Astrocyte of the cerebellum (primary cell): ENCODE data around the gene DPYD.

ENCODE experiments used
- DNase-seq: peaks from one replicate; pipeline ENCODE4 v3.0.0-alpha.2; 2011; ENCODE audit warnings: low read depth
- H3K4me3 ChIP-seq: 2 replicates; pipeline ENCODE4 v1.5.1; 2011; ENCODE audit warnings: mild to moderate bottlenecking, low read depth, low read length, moderate library complexity
- CTCF ChIP-seq: IDR thresholded peaks from 2 replicates; pipeline ENCODE4 v1.5.1; 2012; ENCODE audit warnings: low read length, low read depth, moderate library complexity, mild to moderate bottlenecking; ENCODE audit errors: missing control alignments
- in situ Hi-C: cut with HindIII; loops from 2 replicates; pipeline ENCODE4 v1.10.0; 2017; ENCODE audit warnings: low sequenced_read_pairs

DPYD gene

DNA sequence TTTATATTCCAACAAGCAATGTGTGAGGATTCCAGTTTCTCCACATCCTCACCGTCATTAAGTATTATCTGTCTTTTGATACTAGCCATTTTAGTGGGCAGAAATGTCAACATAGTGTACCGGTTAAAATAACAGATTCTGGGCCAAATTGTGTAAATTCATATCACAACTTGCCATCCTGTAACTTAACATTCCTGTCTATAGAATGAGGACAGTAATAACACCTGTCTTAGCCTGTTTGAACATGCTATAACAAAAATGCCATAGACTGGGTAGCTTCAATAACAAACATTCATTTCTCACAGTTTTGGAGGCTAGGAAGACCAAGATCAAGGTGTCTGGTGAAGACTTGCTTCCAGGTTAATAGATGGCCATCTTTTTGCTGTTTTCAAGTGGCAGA lies 708.2 kb downstream of the DPYD start:
- H3K4me3 ChIP-seq = no peak overlapping the region
- no peak for DNase-seq
- in situ Hi-C loops = no loop called here
- no peak for TF ChIP-seq CTCF

- no peak overlapping the region for H3K4me3 ChIP-seq
- in situ Hi-C loops = no loop called here
- no peak for TF ChIP-seq CTCF
- no peak for DNase-seq
Measured at GRCh38 chr1:97210307-97210706, 710.5 kb downstream of the DPYD start.

GRCh38 chr1:97209381-97209957 lies 711.4 kb downstream of the DPYD start:
- TF ChIP-seq CTCF = no peak
- in situ Hi-C loops = no loop called here
- no peak overlapping the region for H3K4me3 ChIP-seq
- DNase-seq = no peak

- no peak overlapping the region for H3K4me3 ChIP-seq
- in situ Hi-C loops = no loop called here
- no peak for DNase-seq
- TF ChIP-seq CTCF = no peak
Measured at GRCh38 chr1:97207868-97208267, 713.0 kb downstream of the DPYD start.

DNA sequence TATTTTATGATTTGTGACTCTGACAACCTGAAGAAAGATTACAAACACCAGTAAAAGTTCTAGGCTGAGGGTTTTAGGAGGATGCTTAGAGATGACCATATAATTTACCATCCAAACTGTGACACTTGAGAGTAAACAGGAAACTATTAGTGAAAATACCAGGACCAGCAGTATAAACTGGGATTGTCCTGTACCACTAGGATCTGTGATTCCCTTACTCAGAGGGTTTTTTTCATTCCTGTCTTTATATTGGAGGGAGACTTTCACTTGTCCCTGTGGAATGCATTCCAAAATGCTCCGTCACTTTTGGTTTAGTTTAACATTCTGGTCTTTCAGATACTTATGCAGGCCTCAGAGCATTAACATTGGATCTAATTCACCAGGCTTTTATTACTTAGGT lies 716.4 kb downstream of the DPYD start:
- TF ChIP-seq CTCF = no peak
- in situ Hi-C loops = no loop called here
- H3K4me3 ChIP-seq = no peak overlapping the region
- DNase-seq = no peak

DNA sequence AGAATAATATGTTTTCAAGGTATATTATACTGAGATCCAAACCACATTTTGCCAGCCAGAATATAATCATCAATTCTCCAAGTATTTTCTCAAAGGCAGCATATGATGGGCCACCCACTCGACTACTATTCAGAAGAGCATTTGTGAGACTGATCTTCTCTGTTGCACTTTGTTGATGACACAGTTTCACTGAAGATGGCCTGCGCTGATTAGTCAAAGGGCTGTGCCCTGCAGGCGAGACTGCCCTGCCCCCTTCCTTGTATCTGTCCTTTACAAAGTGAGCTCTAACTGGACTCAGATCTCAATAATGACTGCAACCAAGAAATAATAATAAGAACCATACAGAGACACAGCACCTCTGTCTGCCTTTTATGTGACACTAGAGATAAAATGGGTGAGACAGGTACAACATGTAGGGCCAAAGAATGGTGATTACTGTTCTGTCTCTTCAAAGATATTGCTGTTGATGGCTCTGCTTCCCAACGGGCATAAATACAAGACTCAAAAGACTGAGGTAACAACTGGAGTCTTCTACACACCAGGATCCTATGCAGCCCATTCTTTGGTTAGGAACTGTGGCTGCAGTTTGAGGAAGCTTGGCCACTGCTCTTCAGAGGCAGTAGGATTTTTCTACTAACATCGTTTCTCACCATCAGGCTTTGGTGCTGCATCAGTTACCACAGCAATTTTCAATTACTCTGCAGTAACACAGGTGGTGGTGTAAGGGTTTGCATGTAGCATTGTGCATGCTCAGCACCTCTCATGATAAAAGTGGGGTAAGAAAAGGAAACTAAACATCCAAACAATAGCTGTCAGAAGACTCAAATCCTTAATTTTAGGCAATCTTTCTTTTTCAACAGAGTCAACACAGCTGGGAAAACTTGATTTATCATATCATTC lies 718.1 kb downstream of the DPYD start:
- no peak for DNase-seq
- in situ Hi-C loops = no loop called here
- TF ChIP-seq CTCF = no peak
- H3K4me3 ChIP-seq = no peak overlapping the region
